Measurements from ENCODE around the gene PKD1L1.
"Not testable (repeated sequence)": the region's sequence is repeated elsewhere in the genome, so short reads cannot be mapped to it uniquely, and the experiment has no call there.

The PKD1L1 gene

GRCh38 chr7:47759056-47759706 lies 189.1 kb downstream of the PKD1L1 start:
- DNase-seq = no peak

GRCh38 chr7:47758546-47758945 lies 189.7 kb downstream of the PKD1L1 start:
- DNase-seq = no peak

- no peak for DNase-seq
These were observed 190.3 kb downstream of the PKD1L1 start for GRCh38 chr7:47757921-47758411.

- DNase-seq = no peak
These were observed 191.6 kb downstream of the PKD1L1 start for GRCh38 chr7:47756636-47757035.

DNA sequence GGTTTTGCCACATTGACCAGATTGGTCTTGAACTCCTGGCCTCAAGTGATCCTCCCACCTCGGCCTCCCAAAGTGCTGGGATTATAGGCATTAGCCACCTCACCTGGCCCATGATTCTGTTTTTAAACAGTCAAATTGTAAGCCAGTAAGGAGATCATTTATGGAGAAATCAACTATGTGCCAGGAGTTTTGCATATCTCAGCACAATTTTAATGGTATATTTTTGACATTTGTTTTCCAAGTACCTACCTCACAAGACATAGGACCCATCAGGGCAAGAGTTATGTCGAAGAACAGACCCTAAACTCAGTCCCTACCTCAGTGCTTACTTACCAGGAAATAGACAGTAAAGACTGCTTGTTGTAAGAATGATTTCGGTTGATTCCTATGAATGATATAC lies 193.0 kb downstream of the PKD1L1 start:
- DNase-seq = no peak

- DNase-seq = not testable (repeated sequence)
These were observed 196.5 kb downstream of the PKD1L1 start for GRCh38 chr7:47751724-47752123.

- no peak for DNase-seq
These were observed 197.2 kb downstream of the PKD1L1 start for GRCh38 chr7:47751043-47751442.

DNA sequence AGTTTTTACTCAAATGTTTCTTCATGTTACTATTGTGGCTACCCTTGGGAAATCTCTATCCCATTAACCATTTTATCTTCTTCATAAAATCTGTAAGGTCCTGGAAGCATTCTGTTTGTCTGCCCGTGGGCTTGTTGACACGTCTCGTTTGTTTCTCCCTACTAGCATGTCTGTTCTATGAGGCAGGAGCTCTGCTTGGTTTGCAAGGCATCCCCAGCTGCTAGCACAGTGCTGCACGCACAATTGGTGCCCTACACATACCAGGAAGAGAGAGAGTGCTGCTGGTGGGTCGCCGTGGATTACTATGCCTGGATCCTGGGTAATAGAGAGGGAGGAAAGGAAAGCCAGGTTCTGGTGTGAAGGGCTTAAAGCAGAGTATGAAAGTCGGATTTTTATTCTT lies 200.2 kb downstream of the PKD1L1 start:
- no peak for DNase-seq

GRCh38 chr7:47747160-47747559 lies 201.1 kb downstream of the PKD1L1 start:
- DNase-seq = no peak

DNA sequence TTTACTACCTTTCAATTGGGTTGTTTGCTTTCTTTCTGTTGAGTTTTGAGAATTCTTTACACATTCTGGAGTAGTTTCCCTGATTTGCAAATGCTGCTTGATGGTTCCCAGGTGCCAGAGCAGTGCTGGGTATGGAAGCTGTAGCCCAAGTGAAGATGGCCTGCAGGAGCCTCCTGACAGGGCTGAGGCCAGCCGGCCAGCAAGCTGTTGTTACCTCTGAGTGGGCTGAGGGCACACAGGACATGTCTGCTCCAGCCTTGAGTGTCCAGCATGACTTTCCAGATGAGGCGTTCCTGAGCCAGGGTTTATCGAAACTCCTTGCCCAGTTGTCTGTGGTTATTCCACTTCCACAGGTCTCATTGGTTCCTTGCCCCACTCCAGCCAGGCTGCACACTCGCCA lies 201.8 kb downstream of the PKD1L1 start:
- DNase-seq = no peak

DNA sequence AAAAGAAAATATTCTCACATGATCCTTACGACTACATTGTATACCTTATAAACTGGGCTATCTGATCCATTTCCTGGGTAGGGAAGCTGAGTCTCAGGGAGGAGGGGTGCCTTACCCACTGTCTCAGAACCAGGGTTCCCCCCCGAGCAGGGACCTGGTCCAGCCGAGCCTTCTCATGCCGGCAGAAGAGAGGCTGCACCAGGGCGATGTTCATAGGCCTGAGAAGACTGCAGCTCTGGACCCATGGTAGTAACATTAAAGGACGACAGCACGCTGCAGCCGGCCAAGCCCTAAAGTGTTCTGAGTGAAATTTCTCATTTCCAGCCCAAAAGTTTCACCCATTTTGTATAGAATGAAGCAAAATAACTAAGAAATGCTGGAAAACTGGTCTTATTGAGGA lies 203.4 kb downstream of the PKD1L1 start:
- DNase-seq = no peak

- DNase-seq = no peak
These were observed 204.2 kb downstream of the PKD1L1 start for GRCh38 chr7:47743965-47744591.

DNA sequence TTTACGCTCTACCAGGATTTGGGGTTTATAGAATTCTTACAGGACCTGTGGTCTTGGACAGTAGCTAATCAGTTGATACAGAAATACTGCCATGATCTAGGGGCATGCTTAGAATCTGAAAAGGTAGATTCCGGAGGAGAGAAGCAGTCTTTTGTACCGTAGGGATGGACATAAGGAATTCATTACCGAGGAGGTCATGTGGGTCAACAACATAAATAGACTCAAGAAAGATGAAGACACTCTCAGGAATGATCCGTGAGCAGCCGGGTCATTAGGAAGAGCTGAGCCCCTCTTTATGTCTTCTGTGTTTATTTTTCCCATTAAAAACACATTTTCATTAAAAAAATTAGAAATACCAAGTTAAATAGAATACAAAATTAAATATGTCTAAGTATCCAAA lies 206.3 kb downstream of the PKD1L1 start:
- DNase-seq = no peak

DNA sequence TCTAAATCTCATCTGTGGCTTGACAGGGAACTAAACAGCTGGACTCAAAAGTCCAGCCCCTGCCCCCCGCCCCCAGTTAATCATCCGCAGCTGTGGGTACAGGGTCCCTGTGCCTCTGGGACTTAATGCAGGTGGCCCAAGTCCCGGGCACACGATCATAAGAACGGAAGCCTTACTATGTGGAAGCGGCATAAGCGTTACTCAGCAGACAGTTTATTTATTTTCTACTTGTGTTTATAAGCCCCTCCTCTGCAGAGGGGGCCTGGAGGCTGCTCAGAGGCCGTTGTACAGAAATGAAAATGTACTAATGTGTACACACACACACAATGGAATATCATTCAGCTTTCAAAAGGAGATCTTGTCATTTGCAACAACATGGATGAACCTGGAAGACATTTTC lies 208.4 kb downstream of the PKD1L1 start:
- no peak for DNase-seq

GRCh38 chr7:47739301-47739875 lies 208.9 kb downstream of the PKD1L1 start:
- DNase-seq = no peak

- DNase-seq = no peak
These were observed 209.6 kb downstream of the PKD1L1 start for GRCh38 chr7:47738563-47739166.

DNA sequence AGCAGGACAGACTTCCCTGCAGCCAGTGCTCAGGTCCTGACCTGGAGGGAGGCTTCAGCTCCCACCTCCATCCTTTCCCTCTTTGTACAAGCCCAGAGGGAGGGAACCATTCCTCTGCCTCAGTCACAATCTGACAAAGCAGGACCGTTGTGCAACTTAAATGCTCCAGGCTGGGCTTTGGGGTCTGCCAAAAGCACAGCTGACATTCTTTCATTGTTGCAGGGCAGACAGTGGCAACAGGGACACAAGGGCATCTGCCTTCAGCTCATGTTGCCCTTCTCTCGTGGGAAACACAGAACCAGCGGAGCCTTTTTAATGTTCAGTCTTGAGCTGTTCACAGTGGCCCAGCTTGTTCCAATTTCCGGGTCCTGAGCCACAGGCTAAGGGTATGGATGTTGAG lies 210.7 kb downstream of the PKD1L1 start:
- no peak for DNase-seq

DNA sequence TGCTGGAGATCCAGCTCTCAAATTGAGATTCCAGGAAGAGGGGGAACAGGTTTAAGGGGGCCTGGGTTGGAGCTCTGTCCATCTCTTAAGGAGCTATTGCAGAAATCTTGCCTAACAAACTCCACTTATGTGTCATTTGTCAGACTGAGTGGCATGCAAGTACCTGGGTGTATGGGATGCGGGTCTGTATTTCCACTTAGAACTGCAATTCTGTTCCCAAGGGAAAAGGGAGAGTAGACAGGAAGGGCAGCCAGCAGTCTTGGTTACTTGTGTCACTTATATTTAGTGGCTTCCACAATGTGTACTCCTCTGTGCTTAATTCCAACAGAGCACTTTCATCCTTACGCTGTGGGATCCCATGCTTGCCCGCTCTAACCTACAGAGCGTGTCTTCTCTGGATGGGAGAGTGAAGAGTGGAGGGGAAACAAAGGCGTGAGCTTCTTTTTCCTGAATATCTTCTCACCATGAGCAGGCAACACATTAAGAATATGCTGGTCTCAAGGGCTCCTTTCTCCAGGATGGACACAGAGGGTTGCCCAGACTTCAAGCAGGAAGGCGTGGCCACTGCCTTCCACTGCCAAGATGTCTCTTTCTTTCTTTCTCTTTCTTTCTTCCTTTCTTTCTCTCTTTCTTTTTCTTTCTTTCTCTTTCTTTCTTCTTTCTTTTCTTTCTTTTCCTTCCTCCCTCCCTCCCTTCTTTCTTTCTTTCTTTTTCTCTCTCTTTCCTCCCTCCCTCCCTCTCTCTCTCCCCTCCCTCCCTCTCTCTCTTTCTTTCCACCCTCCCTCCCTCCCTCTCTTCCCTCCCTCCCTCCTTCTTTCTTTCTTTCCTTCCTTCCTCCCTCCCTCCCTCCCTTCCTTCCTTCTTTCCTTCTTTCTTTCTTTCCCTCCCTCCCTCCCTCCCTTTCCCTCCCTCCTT lies 212.6 kb downstream of the PKD1L1 start:
- no peak for DNase-seq

DNA sequence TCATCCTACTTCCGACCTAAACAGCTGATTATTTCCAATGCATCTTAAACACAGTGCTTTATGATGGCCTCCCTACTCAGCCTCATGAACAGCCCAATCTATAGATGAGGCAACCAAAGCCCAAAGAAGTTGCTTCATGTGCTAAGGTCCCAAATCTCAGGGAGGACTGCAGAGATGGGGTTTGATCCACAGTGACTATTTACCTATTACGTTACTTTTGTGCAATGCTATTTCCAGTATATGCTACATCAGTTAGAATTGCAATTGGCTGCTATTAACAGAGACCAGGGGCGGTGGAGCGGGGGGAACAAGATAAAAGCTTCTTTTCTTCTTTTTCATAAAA lies 213.3 kb downstream of the PKD1L1 start:
- no peak for DNase-seq

DNA sequence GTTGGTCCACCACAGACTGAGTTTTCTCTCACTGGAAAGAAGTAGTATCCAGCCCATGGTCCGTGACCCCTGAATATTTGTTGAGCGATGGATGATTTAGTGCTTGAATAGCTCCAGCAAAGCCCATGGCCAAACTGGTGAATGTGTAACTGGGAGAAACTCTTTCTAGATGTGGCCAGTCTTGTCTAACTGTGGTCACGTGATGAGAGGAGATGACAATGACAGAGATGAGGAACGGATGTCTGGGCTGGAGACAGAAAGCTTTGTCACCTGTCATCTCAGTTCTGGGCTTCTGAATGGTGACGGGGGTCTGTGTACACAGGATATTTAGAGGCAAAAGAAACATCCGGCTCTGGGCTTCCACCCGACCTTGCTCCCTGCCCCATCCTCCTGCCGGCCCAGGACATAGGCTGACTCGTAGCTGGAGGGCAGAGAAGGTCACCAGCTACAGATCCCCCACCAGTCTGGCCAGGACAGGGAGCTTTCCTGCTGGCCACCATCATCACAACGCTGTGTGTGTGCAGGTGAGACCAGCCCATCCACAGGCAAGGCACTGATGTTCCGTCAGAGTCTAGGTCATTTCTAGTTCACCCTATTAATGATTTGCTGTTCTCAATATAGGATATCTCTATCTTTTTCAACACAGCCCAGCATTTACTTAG lies 213.8 kb downstream of the PKD1L1 start:
- DNase-seq = no peak

GRCh38 chr7:47730142-47730541 lies 218.1 kb downstream of the PKD1L1 start:
- DNase-seq = no peak

DNA sequence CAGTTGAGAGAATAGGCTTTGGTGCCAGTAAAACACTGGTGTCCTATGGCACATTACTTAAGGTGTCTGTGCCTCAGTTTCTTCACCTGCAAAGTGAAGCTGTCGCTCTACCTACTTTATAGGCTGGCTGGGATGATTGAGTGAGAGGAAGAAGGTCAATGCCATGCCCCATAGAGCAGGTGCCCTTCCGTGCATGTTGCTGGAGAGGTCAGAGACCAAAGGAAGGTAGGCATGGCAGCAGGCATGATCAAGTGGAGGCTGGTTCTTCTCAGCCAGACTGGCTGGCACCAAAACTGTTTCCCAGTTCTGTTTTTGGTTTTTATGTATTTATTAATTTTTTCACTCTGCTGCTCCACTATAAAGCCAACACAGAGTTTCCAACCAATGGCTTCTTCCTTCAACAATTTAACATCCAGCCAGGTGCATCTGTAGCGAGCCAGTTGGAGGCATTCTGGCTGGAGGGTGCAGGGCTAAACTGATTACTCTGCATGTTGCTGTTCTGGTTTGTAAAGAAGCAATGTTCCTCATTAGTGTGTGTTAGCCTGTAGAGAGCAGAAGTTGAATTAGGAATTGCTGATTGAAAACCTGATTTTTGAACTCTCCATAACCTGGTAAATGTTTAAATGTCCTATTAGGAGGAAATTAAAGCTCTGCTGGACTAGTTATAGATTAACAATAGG lies 222.1 kb downstream of the PKD1L1 start:
- no peak for DNase-seq
